GM18499 (cell line): ENCODE results near the gene ACSL1.
A peak's percentile ranks its signal among the peaks of the same experiment; 100 is the strongest.

Experiments used
- ATAC-seq: cut with Tn5 transposase; IDR thresholded peaks from one replicate; pipeline ENCODE4 v1.9.1; 2021; ENCODE audit warnings: moderate number of reproducible peaks; ENCODE audit not compliant: insufficient read depth, unreplicated experiment

The ACSL1 gene

DNA sequence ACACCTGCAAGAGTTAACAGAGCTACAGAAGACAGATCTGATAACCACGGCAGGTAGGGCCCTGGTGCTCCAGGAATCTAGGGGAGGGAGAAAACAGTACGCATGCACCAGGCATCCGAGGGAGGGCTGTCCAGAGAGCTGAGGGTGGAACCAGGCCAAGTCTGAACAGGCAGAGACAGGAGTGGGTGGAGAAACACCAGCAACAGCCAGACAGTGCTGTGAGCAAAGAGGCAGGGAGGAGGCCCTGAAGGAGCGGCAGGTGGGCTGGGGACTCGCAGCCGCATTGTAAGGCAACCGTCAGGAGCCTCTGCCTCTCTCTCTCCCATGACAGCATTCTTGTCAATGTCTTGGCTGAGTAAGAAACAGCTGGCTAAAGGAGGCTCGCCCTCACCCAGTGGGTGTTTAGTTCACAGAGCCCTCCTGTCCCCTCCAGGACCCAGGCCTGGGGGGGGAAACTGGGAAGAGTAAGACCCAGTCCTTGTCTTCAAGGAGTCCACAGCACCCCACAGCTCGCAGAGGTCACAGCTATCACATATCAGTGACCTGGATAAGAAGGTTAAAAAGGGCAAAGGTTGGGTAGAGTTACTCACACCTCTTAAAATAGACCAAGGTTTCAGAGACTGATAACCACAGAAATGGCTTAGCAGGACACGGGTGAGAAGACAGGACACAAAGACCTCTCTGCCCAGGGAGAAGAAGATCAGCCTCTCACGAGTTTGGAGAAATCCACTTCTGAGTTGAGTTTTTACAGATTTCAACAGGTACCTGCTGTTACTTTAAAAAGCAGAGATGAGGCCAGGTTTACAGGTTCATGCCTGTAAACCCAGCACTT, 10.5 kb downstream of the ACSL1 start:
- peak; percentile 63 for ATAC-seq

DNA sequence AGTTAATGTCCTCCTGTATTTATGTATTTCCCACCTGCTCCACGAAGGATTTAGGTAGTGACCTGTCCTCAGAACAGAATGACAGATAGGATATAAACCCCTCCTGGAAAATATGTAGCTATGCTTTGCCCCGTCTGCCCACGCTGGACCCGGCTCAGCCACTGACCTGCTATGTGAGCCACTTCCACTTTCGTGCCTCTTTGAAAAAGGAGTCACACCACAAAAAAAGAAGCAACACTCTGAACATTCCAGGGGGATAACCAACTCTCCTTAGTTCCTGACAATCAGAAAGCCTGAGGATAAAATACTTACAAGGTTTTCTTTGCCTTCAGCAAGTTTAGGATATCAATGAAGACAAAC, 11.1 kb downstream of the ACSL1 start:
- no peak for ATAC-seq

DNA sequence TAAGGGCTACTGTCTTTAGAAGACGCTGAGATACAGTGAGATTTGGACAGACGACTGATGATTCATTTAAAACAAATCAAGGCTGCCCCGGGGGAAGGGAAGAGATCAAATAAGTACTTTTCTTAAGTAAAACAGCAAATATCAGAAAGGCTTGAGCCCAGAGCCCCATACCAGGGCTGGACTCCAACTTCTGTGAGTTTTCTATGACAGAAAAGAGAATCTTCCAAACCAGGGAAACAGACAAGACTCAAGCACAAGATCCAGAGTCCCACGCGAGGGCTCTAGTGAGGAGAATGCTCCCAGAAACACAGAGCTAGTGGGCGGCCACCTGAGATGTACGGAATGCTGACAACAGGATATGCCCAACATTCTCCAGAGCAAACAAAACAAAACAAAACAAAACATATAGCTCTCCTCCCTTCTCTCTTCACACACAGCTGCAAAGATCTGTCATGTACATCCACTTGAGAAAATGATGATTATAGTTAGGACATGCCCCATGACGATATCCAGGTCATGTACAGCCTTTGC, 13.1 kb downstream of the ACSL1 start:
- ATAC-seq = no peak

DNA sequence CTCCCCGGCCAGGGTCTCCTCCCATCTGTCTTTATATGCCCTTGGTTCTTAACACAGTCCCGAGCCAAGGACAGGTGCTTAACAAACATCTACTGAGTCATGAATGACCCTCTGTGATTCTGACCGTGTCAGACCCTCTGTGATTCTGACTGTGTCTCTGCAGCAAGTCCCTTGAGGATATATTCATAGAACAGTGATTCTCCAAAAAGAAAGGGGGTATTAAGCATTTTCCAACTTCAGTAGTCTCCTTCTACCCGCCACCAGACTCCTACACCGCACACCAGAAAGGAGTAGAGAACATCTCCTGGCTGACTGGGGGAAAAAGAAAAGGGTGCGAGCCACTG, 13.6 kb downstream of the ACSL1 start:
- no peak for ATAC-seq

DNA sequence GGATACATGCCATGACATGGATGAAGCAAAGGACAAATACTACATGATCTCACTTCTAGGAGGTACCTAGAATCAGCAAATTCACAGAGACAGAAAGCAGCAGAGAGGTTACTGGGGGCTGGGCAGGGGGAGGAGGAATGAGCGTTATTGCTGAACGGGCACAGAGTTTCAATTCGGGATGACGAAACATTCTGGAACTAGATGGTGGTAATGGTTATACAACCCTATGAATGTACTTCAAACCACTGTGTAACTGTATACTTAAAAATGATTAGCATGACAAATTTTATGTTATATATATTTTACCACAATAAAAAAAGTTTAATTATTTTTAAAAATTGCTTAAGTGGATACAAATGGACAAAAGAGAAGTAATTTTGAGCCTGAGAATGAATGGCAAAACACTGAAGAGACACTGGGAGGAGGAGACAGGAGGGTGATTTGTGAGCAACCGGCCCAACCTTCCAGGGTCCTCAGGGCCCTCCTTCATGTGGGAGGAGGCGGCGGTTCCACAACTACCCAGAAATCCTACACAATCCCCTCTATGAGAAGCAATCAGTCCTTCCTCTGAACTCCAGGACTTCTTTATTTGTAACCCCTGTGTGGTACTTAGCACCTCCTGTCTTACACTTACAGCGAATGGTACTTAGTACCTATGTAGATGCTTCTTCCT, 14.1 kb downstream of the ACSL1 start:
- ATAC-seq = no peak

DNA sequence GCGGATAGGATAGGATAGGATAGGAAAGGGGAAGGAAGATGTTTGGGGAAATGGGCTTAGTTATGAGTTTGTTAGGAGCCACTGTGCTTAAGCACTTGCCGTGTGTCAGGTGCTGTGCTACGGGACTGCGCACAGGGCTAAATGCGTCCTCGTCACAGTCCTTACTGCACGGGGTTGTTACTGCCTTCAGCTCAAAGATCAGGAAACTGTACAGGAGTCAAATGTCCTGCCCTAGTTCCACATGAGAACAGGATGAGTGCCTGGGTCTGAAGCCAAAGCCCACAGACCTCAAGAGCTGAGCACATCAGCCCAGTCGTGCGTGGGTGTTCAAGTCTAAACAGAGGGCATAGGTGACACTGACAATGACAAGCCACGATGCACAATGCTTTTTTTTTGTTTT, 15.0 kb downstream of the ACSL1 start:
- ATAC-seq = no peak

DNA sequence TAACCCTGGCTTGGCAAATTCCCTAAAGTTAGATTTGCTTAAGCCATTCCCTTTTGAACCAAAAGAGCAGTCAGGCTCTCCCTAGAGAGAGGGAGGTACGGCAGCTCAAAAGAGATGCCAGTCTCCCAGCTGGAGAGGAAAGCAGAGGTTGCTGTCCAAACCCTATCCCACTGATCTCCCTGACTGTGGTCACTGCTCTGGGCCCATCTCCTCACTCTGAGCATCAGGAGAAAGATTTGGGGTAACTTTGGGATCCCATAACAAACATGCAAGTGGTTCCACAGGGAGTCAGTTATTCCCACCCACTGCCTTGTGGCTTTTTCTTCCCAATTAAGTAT, 17.1 kb downstream of the ACSL1 start:
- no peak for ATAC-seq

DNA sequence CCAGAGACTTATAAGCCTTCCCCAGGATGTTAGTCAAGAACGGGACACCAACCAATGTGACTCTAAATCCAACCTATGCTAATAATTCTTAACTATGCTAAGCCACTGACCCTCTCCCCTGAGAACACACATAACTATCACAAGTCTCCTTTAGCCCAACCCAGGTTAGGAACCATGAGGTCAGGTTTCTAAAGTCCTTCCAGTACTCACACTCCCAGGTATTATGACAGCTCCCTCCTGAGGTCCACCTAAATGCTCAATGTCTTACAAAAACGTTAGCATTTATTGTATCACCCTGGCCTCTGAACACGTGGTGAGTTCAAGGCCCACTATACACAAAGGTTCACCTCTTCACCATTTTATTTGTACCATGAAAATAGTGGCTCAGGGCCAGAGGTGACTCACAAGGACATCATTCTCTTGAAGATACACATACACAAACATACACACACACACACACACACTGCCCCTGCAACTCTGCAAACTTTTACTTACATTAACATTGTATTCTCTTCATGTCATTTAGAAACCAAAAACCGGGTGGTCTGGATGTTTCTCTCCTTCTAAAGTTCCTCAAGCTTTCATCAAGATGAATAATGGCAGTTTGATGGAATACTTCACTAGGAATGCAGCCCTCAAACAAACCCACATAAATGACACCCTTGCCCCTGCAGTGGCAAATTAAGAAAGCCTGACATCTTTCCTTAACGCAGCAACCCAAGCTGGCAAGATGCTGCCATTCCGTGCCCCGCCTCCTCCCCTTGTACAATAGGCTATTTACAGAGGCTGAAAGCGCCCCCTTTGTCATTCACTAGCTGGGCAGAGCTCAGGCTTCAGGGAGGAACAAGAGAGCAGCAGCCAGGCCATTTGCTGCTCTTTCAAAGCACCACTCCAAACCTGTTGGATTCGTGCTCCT, 17.7 kb downstream of the ACSL1 start:
- no peak for ATAC-seq

DNA sequence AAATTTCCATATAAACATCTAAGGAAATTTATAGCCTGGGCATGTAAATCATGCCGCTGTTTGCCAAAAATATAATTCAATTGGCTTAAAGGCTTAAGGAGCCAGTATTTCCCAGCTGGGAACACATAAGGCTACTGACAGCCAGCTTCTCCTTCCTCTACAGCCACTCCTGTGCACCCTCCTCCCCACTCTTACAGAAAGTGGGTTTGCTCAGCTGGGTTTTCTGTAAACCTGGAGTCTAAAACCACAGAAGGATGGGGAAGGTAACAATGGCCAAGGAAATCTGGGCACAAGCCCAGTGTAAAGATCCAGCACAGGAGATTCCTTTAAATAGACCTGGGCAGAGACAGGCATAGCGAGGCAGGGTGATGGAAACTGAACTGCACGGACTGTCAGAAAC, 18.5 kb downstream of the ACSL1 start:
- ATAC-seq = no peak

DNA sequence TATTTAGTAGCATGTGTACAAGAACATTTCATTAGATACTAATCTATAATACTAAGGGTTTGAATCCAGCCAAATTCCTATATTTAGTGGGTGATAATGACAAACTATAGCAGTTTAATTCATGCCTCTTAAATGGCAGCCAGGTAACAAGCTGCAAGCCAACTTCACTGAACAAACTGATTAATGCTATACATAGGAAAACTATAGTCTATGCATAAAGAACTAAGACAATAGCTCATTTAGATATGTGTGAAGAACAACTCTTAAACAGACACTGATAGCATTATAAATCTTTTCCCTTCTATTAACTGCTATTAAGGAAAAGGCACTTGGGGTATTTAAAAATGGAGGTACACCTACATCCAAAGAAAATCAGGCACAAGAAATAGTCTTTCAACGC, 19.1 kb downstream of the ACSL1 start:
- no peak for ATAC-seq

DNA sequence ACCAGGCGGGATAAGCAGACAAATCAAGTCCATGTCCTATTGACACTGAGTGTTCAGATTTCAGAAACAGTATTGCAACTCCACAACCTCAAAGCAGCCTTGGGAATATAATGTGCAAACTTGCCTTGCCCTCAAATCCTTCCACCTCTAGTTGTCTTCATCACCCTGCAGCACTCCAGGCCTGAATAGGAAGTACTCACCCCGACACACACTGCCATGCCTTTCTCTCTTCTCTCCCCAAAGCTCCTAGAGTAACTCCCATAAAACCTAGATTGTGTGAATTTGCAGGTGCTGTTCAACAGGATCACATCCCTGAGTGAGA, 19.6 kb downstream of the ACSL1 start:
- ATAC-seq = no peak

DNA sequence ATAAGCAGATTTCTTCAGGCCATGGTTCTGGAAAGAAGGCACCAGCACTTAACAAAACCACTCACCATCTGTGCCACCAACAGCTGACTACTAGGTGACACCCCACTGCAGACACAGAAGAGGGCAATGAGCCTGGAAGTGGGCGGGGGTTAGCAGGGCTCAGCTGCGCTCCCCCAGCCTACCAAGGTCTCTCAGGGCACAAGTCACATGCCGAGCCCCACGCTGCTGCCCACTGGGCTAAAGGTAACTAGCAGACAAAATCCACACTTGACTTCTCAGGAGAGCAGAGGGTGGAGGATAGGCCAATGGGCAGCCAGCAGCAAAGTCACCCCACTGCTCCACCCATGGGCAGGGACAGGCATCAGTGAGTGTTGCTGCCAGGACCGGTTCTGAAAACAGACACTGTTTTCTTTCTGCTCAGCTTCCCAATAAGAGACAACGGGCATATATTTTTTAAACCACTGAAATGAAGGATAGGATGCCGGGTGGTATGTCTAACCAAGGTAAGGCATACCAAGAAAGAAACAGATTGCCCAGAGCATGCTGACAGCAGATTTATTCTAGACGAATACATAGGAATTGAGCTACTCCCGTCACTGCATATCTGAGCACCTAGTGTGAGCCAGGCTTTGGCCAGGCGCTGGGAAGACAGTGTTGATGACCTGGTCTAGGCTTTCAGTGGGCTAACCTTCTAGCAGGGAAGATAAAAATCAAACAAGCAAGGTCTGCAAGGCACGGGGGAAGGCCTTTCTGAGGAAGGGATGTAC, 20.1 kb downstream of the ACSL1 start:
- peak; percentile 50 for ATAC-seq

DNA sequence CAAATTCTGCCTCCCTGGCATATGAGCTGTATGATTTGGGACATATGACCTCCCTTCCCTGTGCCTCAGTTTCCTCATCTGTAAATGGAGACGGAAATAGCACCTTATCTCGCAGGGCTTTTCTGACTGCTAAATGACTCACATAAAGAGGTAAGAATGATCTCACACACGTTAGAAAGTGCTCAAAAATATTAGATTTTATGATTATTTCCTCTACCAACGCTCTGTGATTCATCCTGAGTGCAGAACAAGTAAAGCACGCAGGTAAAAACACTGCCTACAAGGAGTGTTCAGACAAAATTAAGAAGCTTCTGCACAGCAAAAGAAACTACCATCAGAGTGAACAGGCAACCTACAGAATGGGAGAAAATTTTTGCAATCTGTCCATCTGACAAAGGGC, 21.1 kb downstream of the ACSL1 start:
- no peak for ATAC-seq

DNA sequence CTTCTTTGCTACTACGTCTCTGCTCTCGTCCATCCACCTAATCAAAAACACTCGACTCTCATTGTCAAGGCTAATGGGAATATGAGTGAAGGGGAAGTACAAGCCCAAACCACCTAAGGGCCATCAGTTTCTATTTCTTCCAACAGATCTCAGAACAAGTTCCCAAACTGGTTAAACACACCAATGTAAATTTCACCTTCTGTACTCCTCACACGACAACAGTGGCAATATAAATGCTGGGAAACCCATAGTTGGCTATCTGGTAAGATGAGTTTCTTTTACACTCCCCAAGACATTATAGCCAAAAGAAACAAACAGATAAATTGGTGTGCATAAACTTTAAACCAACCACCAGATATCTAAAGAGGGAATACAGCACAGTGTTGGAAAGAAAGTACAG, 21.9 kb downstream of the ACSL1 start:
- no peak for ATAC-seq

DNA sequence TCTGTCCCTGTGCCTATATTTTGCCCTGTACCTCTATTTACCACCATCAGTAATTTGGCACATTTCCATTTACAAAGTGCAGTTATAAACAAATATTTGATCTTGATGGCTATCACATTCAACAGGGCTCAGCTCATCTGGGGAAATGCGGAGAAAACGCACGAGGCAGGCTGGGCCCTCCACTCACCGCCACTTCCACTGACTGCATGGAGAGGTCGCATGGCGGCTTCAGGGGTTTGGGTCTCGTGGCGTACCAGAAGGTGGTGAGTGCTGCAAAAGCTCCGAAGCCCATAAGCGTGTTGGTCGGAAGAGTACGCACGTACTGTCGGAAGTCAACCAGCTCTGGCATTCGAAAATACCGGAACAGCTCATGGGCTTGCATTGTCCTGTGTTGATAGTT, 22.6 kb downstream of the ACSL1 start:
- ATAC-seq = no peak

DNA sequence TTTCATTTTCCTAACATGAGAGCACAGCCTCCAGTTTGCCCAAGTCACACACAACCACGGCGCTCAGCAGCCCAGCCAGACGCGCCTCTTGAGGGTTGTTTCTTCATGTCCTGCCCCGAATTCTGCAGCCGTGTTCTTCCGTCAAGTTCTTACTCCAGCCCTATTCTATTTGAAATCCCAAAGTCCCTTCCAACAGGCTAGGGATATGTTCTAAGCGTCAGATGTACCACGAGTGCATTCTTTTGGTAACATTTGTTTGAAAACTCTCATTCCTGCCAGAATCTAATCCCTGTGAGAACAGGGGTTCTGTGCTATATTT, 23.1 kb downstream of the ACSL1 start:
- ATAC-seq = no peak

DNA sequence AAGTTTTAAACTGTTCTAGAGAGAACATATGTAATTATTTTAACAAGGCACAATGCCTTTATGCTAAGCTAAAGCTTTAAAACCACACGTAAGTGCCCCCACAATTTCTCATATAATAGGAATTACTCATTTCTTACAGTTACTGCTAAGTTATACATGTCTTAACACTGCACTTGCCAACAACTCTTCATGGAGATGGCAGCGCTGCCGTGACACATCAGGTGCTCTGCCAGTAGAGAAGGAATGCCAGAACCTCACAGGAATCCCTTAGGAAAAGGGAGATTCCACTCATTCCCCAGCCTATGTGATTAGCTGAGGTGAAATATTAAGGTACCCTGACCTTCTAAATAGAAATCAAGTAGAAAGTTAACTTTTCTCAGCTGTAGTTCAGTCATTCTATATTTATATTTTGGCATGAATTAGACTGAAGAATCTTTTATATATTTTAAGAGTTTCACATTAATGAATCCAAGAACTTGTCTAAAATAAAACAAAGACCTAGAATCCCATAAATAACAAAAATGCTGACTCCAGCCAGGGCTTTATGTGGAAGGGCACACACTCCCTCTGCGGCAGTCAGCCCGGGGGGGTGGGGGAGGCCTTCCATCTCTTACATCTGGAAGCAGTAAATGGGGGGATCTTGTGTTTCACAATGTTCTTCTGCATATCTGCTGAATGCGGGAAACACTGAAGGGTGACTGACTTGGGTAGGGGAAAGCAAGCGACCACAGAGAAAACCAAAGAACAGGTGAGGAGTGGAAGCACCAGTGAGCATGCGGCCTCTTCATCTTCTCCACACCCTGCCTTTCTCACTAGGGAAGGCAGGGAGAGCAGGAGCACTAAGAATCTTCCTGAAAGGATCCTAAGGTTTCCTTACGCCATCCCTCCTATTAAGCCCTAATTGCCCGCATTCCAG, 23.7 kb downstream of the ACSL1 start:
- ATAC-seq = no peak

DNA sequence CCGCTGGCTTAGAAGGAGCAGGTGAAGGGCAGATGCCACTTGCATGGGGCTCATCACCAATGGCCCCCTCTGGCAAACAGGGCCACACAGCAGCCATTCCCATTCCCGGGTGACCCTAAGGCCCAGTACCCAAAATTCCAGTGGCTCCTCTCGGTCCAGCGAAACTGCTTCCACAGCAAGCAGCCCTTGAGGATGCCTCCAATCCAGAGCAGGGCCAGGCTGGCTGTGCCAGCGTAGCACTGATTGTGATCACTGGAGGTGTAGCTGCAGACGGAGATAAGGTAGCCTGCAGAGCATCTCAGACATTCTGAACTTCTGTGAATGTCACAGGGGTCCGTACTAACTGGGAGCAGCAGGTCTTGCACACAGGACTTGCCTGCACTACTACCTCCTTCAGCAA, 27.3 kb downstream of the ACSL1 start:
- ATAC-seq = no peak

DNA sequence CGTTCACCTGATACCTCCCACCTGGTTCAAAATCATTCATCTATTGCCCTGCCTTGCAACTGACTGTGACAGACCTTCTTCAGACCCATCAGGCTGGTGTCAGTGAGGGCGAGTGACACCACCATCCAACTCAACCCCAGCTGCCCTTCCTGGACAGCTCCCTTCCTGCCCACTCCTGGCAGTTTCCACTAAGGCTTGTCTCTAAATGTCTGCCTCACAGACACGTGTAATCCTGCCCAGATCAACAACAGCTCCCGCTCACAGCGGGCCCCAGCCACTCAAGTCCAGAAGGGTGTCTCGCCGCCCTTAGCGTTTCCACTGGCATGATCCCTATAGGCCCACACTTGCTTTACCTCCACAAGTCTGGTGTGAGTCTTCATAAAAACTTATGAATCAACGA, 28.9 kb downstream of the ACSL1 start:
- ATAC-seq = no peak
